Transverse colon (tissue), 4 donors: ENCODE measurements around the gene PYGB. TPM values are rescaled to one million over a fixed set of nuclear protein-coding genes. Genes with fewer than 3 reads are reported as not detected.

Source experiments
- DNase-seq: peaks from one replicate; pipeline ENCODE4 v3.0.0-alpha.2; 2019
- H3K27ac ChIP-seq, 4 donors: fragments of 200-600 bp; sonication (generic); 2 replicates each; pipeline ENCODE4 v1.5.1; 2016 to 2018; ENCODE audit warnings: inconsistent platforms in 4 of 4
- H3K27me3 ChIP-seq: fragments of 200-600 bp; sonication (generic); 2 replicates; pipeline ENCODE4 v1.5.1; 2017; ENCODE audit warnings: inconsistent platforms
- H3K36me3 ChIP-seq, 4 donors: fragments of 200-600 bp; sonication (generic); 2 replicates each; pipeline ENCODE4 v1.5.1; 2017 to 2019; ENCODE audit warnings: inconsistent platforms in 4 of 4
- H3K4me1 ChIP-seq, 4 donors: fragments of 200-600 bp; sonication (generic); 2 replicates each; pipeline ENCODE4 v1.5.1; 2017 to 2020; ENCODE audit warnings: inconsistent platforms in 4 of 4
- H3K4me3 ChIP-seq, 4 donors: fragments of 200-600 bp; sonication (generic); 1 replicate in 1 of 4; 2 replicates in 3 of 4; pipeline versions ENCODE4 v1.5.1 to v1.6.1; 2017 to 2019; ENCODE audit warnings: inconsistent platforms in 4 of 4
- H3K9me3 ChIP-seq, 2 donors: fragments of 200-600 bp; sonication (generic); 2 replicates each; pipeline ENCODE4 v1.5.1; 2017 to 2019; ENCODE audit warnings: inconsistent platforms in 2 of 2
- EP300 ChIP-seq: sonication (generic); formaldehyde crosslinking; IDR thresholded peaks from one replicate; pipeline ENCODE4 v1.6.1; 2017; ENCODE audit warnings: antibody characterized with exemption, low read depth
- POLR2A ChIP-seq: fragments of 450-650 bp; IDR thresholded peaks from one replicate; pipeline ENCODE4 v1.6.1; 2016; ENCODE audit warnings: antibody characterized with exemption, mild to moderate bottlenecking, moderate library complexity
- POLR2AphosphoS5 ChIP-seq, 3 donors: sonication (generic); formaldehyde crosslinking; IDR thresholded peaks; one replicate each; pipeline ENCODE4 v1.6.1; 2016; ENCODE audit warnings: antibody characterized with exemption in 3 of 3
- WGBS, 2 donors: methylation state at CpG; one replicate each; pipeline ENCODE4 v1.1.5; 2018; ENCODE audit warnings: low coverage in 1 of 2; 5-methylcytosine and 5-hydroxymethylcytosine counted together
- in situ Hi-C, 4 donors: fragments of 200-750 bp; cut with MboI; loops; one replicate each; pipeline versions ENCODE4 v1.15.0 to v1.15.1; 2017; ENCODE audit warnings: low sequenced_read_pairs in 3 of 4, low pct_ligation_motif_present in 1 of 4, low pct_unique_long_range_greater_than_20kb in 1 of 4
- intact Hi-C: fragments of 100-400 bp; cut with DNase I; formaldehyde crosslinking; loops from one replicate; pipeline ENCODE4 v1.15.1; 2023; ENCODE audit warnings: low total_unique reads
- total RNA-seq, 4 donors: library from RNA; depleted of rRNA; stranded (reverse); fragments of >200 nt; gene quantifications; one replicate each; pipeline ENCODE4 v1.1.0, GENCODE V29; 2016
- TF ChIP-seq, protein P1 (sequence below), 5 experiments: fragments of 200-600 bp in 3 of 5; fragments of 450-650 bp in 2 of 5; sonication (generic) in 3 of 5; IDR thresholded peaks; 1 replicate in 2 of 5; 2 replicates in 3 of 5; pipeline ENCODE4 v1.5.1; 2016 to 2017; ENCODE audit warnings: antibody characterized with exemption in 5 of 5, inconsistent platforms in 3 of 5, mild to moderate bottlenecking in 2 of 5, moderate library complexity in 1 of 5

Gene PYGB
- total RNA-seq, 4 donors from 2014 or later = 195 to 554 (median 359) TPM

DNA sequence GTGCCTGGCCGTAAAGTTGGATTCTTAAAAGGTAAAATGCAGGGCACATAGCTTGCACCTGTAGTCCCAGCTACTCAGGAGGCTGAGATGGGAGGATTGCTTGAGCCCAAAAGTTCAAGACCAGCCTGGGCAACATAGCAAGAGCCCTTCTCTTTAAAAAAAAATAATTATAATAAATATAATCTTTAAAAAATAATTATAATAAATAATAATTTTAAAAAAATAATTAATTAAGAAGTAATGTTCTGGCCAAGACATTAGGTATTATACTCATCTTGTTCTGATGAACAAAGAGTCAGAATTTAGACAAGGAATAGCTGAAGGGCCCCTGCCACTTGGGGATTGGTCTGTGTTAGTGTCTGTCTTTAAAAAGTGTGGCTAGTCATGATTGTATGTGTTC lies 38.5 kb upstream of the PYGB start:
- Histone ChIP-seq H3K27ac (no peak overlapping the region), H3K27me3 (no peaks in the 10 kb centered on the region), H3K4me1 (no peaks in the 10 kb centered on the region), H3K4me3 (no peak overlapping the region), H3K36me3 (peaks cover 0 to 33% (median 7%) of the 10 kb centered on the region in 4 donors), H3K9me3 (no peaks in the 10 kb centered on the region)
- in situ Hi-C loops = no loop called here
- no peak for DNase-seq
- intact Hi-C loops = no loop called here
- WGBS, 2 donors = 81 to 86% methylated on average over 1 of the region's 1 CpG
- TF ChIP-seq POLR2A (no peak), POLR2AphosphoS5 (IDR thresholded peaks at IDR 0.05) (no peak), EP300 (no peak)
- TF ChIP-seq, protein P1, sequence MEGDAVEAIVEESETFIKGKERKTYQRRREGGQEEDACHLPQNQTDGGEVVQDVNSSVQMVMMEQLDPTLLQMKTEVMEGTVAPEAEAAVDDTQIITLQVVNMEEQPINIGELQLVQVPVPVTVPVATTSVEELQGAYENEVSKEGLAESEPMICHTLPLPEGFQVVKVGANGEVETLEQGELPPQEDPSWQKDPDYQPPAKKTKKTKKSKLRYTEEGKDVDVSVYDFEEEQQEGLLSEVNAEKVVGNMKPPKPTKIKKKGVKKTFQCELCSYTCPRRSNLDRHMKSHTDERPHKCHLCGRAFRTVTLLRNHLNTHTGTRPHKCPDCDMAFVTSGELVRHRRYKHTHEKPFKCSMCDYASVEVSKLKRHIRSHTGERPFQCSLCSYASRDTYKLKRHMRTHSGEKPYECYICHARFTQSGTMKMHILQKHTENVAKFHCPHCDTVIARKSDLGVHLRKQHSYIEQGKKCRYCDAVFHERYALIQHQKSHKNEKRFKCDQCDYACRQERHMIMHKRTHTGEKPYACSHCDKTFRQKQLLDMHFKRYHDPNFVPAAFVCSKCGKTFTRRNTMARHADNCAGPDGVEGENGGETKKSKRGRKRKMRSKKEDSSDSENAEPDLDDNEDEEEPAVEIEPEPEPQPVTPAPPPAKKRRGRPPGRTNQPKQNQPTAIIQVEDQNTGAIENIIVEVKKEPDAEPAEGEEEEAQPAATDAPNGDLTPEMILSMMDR (IDR thresholded peaks at IDR 0.05) = no peak

DNA sequence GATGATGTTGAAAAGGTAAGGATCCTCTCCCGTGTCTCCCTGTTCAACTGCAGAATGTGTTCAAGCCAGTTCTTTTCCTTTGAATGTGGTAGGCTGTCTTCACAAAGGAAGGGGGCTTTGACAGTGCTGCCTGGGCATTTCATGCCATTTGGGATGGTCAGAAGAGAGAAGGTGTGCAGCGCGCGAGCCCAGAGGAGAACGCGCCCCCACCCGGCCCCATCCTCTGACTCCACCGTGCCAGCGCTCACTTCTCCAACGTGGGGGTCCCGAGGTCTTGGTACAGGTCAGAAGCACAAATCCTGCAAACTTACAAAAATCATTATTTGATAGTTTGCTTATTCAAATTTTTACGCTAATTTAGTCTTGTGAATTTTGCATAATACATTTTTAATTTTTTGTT lies 38.0 kb upstream of the PYGB start:
- no peak overlapping the region for H3K4me3 ChIP-seq
- no peaks in the 10 kb centered on the region for H3K9me3 ChIP-seq
- in situ Hi-C loops (no loop called here), intact Hi-C loops (no loop called here)
- no peak for DNase-seq
- TF ChIP-seq POLR2AphosphoS5 (IDR thresholded peaks at IDR 0.05) (no peak), EP300 (no peak), POLR2A (no peak)
- TF ChIP-seq, protein P1 (IDR thresholded peaks at IDR 0.05) = no peak
- 97 to 98% methylated on average over 8 to 12 of the region's 12 CpGs for WGBS, 2 donors
- H3K27ac ChIP-seq = no peak overlapping the region
- peaks cover 0 to 36% (median 10%) of the 10 kb centered on the region in 4 donors for H3K36me3 ChIP-seq
- no peaks in the 10 kb centered on the region for H3K27me3 ChIP-seq
- H3K4me1 ChIP-seq = no peaks in the 10 kb centered on the region

DNA sequence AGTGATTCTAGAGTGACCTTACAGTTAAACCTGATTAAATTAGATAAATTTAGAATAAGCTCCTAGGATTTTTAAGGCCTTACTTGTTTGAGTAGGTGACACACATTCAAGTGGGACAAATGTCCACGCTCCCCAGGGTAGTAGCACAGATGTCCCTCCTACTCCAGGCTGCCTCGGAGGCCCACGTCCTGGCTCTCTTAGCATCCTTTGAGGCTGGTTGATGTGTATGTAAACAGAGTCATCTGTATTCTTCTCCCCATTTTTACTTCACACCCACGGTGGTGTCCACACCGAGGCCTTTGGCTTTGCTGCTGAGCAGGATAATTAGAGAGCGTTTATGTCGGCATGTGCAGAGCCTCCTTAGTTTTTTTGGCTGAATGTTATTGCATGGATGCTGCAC lies 36.6 kb upstream of the PYGB start:
- Histone ChIP-seq H3K4me3 (no peak overlapping the region), H3K4me1 (no peaks in the 10 kb centered on the region), H3K36me3 (peaks cover 0 to 39% (median 12%) of the 10 kb centered on the region in 4 donors), H3K9me3 (no peaks in the 10 kb centered on the region), H3K27me3 (no peaks in the 10 kb centered on the region), H3K27ac (no peak overlapping the region)
- intact Hi-C loops = no loop called here
- no peak for DNase-seq
- no peak for TF ChIP-seq EP300
- TF ChIP-seq, protein P1 (IDR thresholded peaks at IDR 0.05) = no peak
- TF ChIP-seq POLR2A = no peak
- TF ChIP-seq POLR2AphosphoS5 (IDR thresholded peaks at IDR 0.05) = no peak
- in situ Hi-C loops = no loop called here
- WGBS, 2 donors = 95 to 100% methylated on average over 1 to 7 of the region's 7 CpGs

DNA sequence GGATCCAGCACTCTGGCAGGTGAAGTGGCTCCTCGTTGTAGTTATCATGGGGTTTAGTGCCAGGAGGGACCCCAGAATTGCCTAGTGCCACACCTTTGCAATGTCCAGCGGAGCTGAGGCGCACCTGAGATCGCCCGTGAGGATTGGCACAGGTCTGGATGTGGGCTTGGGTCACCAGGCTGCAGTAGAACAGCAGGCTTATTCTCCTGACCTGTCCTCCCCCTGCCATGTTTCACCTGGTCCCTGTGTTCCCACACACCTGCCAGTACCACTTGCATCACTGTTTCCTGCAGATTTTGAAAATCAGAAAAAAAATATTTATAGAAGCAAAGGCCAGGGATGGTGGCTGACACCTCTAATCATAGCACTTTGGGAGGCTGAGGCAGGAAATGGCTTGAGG lies 35.6 kb upstream of the PYGB start:
- Histone ChIP-seq H3K27ac (no peak overlapping the region), H3K4me3 (no peak overlapping the region), H3K9me3 (no peaks in the 10 kb centered on the region), H3K27me3 (no peaks in the 10 kb centered on the region), H3K36me3 (peaks cover 0 to 45% (median 17%) of the 10 kb centered on the region in 4 donors), H3K4me1 (no peaks in the 10 kb centered on the region)
- DNase-seq = no peak
- 84% methylated on average over 5 of the region's 5 CpGs; no CpG with 5 or more reads in 1 of the 2 donors for WGBS, 2 donors
- in situ Hi-C loops = no loop called here
- TF ChIP-seq POLR2AphosphoS5 (IDR thresholded peaks at IDR 0.05) (no peak), EP300 (no peak), POLR2A (no peak)
- TF ChIP-seq, protein P1 (IDR thresholded peaks at IDR 0.05) = no peak
- intact Hi-C loops = no loop called here
